Gastroesophageal sphincter (tissue), 4 donors: Measurements from ENCODE around the gene ITGA3. TPM values are rescaled to one million over a fixed set of nuclear protein-coding genes. Genes with fewer than 3 reads are reported as not detected.
A peak's percentile ranks its signal among the peaks of the same experiment; 100 is the strongest.

ENCODE experiments used
- ATAC-seq: fragments of 150-250 bp; one replicate; pipeline ENCODE4 v1.9.1; 2016; ENCODE audit warnings: mild to moderate bottlenecking, moderate library complexity
- H3K27ac ChIP-seq, 4 donors: fragments of 200-600 bp; sonication (generic) in 3 of 4; 1 replicate in 3 of 4; 2 replicates in 1 of 4; pipeline ENCODE4 v1.5.1; 2016 to 2019
- H3K27me3 ChIP-seq: fragments of 200-600 bp; sonication (generic); one replicate; pipeline ENCODE4 v1.5.1; 2019
- H3K36me3 ChIP-seq, 2 donors: fragments of 200-600 bp; sonication (generic); one replicate each; pipeline ENCODE4 v1.5.1; 2019; ENCODE audit warnings: control low read depth in 1 of 2
- H3K4me1 ChIP-seq, 3 donors: fragments of 200-600 bp; sonication (generic); 1 replicate in 2 of 3; 2 replicates in 1 of 3; pipeline ENCODE4 v1.5.1; 2016 to 2019; ENCODE audit warnings: control low read depth in 2 of 3
- H3K4me3 ChIP-seq, 2 donors: fragments of 200-600 bp; sonication (generic); one replicate each; pipeline ENCODE4 v1.5.1; 2019; ENCODE audit warnings: mild to moderate bottlenecking in 1 of 2, moderate library complexity in 1 of 2
- H3K9me3 ChIP-seq, 3 donors: fragments of 200-600 bp; sonication (generic); one replicate each; pipeline ENCODE4 v1.5.1; 2017 to 2019; ENCODE audit warnings: control low read depth in 2 of 3
- CTCF ChIP-seq, 4 experiments: fragments of 200-600 bp in 2 of 4; fragments of 450-650 bp in 2 of 4; sonication (generic) in 1 of 4; IDR thresholded peaks; one replicate each; pipeline ENCODE4 v1.5.1; 2017 to 2019; ENCODE audit warnings: antibody characterized with exemption in 4 of 4, mild to moderate bottlenecking in 2 of 4, moderate library complexity in 2 of 4
- EP300 ChIP-seq: sonication (generic); formaldehyde crosslinking; IDR thresholded peaks from one replicate; pipeline ENCODE4 v1.6.1; 2017; ENCODE audit warnings: antibody characterized with exemption, mild to moderate bottlenecking
- POLR2A ChIP-seq, 2 donors: fragments of 450-650 bp; IDR thresholded peaks; one replicate each; pipeline ENCODE4 v1.6.1; 2017; ENCODE audit warnings: antibody characterized with exemption in 2 of 2, mild to moderate bottlenecking in 2 of 2, moderate library complexity in 1 of 2
- POLR2AphosphoS5 ChIP-seq: sonication (generic); formaldehyde crosslinking; IDR thresholded peaks from one replicate; pipeline ENCODE4 v1.6.1; 2017; ENCODE audit warnings: antibody characterized with exemption
- WGBS, 2 donors: methylation state at CpG; one replicate each; pipeline ENCODE4 v1.1.5; 2018; ENCODE audit warnings: low coverage in 1 of 2; 5-methylcytosine and 5-hydroxymethylcytosine counted together
- total RNA-seq, 4 donors: library from RNA; depleted of rRNA; stranded (reverse); fragments of >200 nt; gene quantifications; one replicate each; pipeline ENCODE4 v1.1.0, GENCODE V29; 2016

ITGA3 gene
- total RNA-seq, 4 donors from 2014 or later = 62.4 to 131 (median 124) TPM

DNA sequence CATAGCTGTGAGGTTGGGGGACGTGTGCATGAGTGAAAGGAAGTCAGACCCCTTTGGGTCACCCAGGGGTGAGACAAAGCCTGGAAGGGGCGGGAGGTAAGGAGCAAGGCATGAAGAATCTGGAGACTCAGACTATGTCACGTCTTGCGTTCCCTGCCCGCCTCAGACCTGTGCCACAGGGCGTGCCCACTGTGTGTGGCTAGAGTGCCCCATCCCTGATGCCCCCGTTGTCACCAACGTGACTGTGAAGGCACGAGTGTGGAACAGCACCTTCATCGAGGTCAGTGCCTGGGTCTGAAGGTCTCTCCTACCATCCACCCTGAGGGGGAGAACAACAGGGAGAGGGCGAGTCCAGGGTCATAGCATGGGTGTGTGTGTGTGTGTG, 24.2 kb downstream of the ITGA3 start:
- H3K27ac ChIP-seq = peak overlapping the region in 2 of 4 donors; percentile 26 to 57
- 82% methylated on average over 5 of the region's 11 CpGs; no CpG with 5 or more reads in 1 of the 2 donors for WGBS, 2 donors
- H3K4me3 ChIP-seq = no peak overlapping the region
- no peaks in the 10 kb centered on the region for H3K27me3 ChIP-seq
- TF ChIP-seq POLR2A (IDR thresholded peaks at IDR 0.05) = no peak
- no peak for TF ChIP-seq CTCF (IDR thresholded peaks at IDR 0.05)
- no peak for TF ChIP-seq EP300
- TF ChIP-seq POLR2AphosphoS5 = no peak
- H3K4me1 ChIP-seq = peaks cover 0 to 10% (median 0%) of the 10 kb centered on the region in 3 donors
- H3K36me3 ChIP-seq = peaks cover 0 to 91% of the 10 kb centered on the region in 2 donors
- ATAC-seq = no peak
- no peaks in the 10 kb centered on the region for H3K9me3 ChIP-seq

GRCh38 chr17:50080827-50081226, 24.9 kb downstream of the ITGA3 start:
- no peak for ATAC-seq
- TF ChIP-seq CTCF (IDR thresholded peaks at IDR 0.05) (no peak), EP300 (no peak), POLR2AphosphoS5 (no peak), POLR2A (IDR thresholded peaks at IDR 0.05) (no peak)
- H3K27ac ChIP-seq = no peak overlapping the region

DNA sequence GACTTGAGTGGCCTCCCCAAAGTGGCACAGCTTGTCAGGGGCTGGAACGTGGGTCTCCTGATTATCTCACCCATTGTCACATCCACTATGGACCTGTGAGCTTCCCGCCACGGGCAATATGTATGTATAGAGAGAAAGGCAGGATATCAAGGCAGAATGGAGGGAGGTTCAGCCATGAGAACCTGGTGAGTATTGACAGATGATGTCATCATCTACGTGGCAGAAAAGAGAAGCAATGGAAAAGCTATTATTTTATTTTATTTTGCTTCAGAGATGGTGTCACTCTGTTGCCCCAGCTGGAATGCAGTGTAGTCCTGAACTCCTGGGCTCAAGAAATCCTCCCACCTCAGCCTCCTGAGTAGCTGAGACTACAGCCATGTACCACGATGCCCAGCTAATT, 25.8 kb downstream of the ITGA3 start:
- no peak for TF ChIP-seq EP300
- no peak for TF ChIP-seq CTCF (IDR thresholded peaks at IDR 0.05)
- no peak for TF ChIP-seq POLR2A (IDR thresholded peaks at IDR 0.05)
- no peak for TF ChIP-seq POLR2AphosphoS5
- Histone ChIP-seq H3K4me3 (no peak overlapping the region), H3K27me3 (no peaks in the 10 kb centered on the region), H3K4me1 (peaks cover 0 to 10% (median 0%) of the 10 kb centered on the region in 3 donors), H3K27ac (peak overlapping the region in 1 of 4 donors; percentile 7), H3K36me3 (peaks cover 0 to 76% of the 10 kb centered on the region in 2 donors), H3K9me3 (no peaks in the 10 kb centered on the region)
- no peak for ATAC-seq
- WGBS, 2 donors = 74 to 84% methylated on average over 3 to 4 of the region's 5 CpGs

More at GRCh38 chr17:50080827-50081226, 24.9 kb downstream of the ITGA3 start:
- Histone ChIP-seq H3K4me3 (no peak overlapping the region), H3K27me3 (no peaks in the 10 kb centered on the region), H3K9me3 (no peaks in the 10 kb centered on the region), H3K36me3 (peaks cover 0 to 84% of the 10 kb centered on the region in 2 donors), H3K4me1 (peaks cover 0 to 10% (median 0%) of the 10 kb centered on the region in 3 donors)
- 60 to 80% methylated on average over 1 to 5 of the region's 7 CpGs for WGBS, 2 donors

DNA sequence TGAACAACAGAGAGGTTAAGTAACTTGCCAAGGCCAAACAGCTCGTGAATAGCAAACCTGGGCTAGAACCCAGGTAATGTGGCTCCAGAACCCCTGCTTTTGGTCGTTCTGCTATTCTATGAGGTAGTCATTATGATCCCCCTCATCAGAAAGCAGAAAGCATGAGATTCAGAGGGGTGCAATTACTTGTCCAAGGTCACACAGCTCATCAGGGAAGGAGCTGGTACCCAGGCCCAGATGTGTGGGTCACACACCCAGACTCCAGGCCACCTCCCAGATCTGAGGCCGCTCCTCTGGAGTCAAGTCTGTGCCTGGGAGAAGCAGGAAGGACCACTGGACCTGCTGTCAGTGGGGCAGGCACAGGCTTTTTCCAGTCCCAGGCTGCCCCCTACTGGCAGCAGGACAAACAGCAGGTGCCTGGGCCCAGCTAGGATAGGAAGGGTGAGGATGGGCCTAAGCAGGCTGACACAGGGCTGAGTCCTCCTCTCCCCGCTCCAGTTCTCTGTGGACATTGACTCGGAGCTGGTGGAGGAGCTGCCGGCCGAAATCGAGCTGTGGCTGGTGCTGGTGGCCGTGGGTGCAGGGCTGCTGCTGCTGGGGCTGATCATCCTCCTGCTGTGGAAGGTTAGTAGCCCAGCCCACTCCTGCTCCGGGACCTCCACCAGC, 31.5 kb downstream of the ITGA3 start:
- peak; percentile 83 for ATAC-seq
- Histone ChIP-seq H3K4me1 (no peaks in the 10 kb centered on the region), H3K27me3 (no peaks in the 10 kb centered on the region), H3K36me3 (peaks cover 0 to 54% of the 10 kb centered on the region in 2 donors), H3K9me3 (no peaks in the 10 kb centered on the region), H3K27ac (peak overlapping the region in 1 of 4 donors; percentile 50), H3K4me3 (no peak overlapping the region)
- TF ChIP-seq POLR2AphosphoS5 = no peak
- TF ChIP-seq CTCF (IDR thresholded peaks at IDR 0.05) = peak; percentile 93 to 98 (median 94)
- WGBS, 2 donors = 60 to 82% methylated on average over 2 of the region's 10 CpGs

- H3K27ac ChIP-seq = peak overlapping the region in 1 of 4 donors; percentile 50
- no CpG with 5 or more reads among the region's 19 CpGs for WGBS, 2 donors
- H3K4me1 ChIP-seq = no peaks in the 10 kb centered on the region
- no peak overlapping the region for H3K4me3 ChIP-seq
- peak; percentile 10 for ATAC-seq
- H3K9me3 ChIP-seq = no peaks in the 10 kb centered on the region
- H3K27me3 ChIP-seq = no peaks in the 10 kb centered on the region
- H3K36me3 ChIP-seq = peaks cover 0 to 48% of the 10 kb centered on the region in 2 donors
- TF ChIP-seq CTCF (IDR thresholded peaks at IDR 0.05) (no peak), EP300 (no peak), POLR2AphosphoS5 (no peak), POLR2A (IDR thresholded peaks at IDR 0.05) (no peak)
Observed at GRCh38 chr17:50087912-50088405, 32.0 kb downstream of the ITGA3 start.
